ENCODE measurements around the gene AK1.
A peak's percentile ranks its signal among the peaks of the same experiment; 100 is the strongest.

The AK1 gene

DNA sequence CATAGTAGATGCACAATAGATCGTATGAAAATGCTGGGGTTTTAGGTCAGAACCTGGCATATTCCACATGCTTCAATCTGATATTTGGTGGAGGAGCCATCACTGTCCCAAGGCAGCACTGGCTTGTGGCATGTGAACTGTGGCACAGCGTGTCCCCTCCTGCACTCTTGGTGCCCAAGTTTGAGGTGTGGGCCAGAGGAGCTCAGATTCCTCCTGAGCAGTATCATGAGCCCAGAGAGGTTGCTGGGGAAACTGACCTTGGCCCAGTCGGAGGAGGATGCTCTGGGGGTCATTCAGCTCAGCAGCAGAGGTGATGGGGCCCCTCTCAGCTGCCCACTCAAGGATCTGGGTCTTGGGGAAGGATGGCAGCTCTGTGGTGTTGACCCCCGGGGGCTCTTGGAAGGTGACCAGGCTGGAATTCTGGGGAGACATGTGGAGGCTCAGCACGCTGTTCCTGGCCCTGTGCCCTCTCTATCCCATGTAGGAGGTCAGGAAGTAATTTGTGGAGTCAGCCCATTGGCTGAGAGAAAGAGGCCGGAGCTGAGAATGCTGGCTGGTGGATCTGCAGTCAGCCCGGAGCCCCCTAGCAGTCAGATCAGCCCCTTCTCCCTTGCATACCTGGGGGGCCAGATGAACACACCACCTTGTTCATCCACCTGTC is 51.1 kb downstream of the AK1 start:
- H3K36me3 ChIP-seq, result no peaks in the 10 kb centered on the region
- H3K9me3 ChIP-seq, result no peaks in the 10 kb centered on the region
- TF ChIP-seq, protein P1, sequence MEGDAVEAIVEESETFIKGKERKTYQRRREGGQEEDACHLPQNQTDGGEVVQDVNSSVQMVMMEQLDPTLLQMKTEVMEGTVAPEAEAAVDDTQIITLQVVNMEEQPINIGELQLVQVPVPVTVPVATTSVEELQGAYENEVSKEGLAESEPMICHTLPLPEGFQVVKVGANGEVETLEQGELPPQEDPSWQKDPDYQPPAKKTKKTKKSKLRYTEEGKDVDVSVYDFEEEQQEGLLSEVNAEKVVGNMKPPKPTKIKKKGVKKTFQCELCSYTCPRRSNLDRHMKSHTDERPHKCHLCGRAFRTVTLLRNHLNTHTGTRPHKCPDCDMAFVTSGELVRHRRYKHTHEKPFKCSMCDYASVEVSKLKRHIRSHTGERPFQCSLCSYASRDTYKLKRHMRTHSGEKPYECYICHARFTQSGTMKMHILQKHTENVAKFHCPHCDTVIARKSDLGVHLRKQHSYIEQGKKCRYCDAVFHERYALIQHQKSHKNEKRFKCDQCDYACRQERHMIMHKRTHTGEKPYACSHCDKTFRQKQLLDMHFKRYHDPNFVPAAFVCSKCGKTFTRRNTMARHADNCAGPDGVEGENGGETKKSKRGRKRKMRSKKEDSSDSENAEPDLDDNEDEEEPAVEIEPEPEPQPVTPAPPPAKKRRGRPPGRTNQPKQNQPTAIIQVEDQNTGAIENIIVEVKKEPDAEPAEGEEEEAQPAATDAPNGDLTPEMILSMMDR (IDR thresholded peaks at IDR 0.05; ENCODE audit: low read depth, low read length), result no peak
- H3K4me3 ChIP-seq (ENCODE audit: low read depth, low read length), result no peak overlapping the region
- no peaks in the 10 kb centered on the region for H3K27me3 ChIP-seq
- H3K4me1 ChIP-seq, result peaks cover 3% of the 10 kb centered on the region; the same call in 1 of the 2 replicates
- no peak for DNase-seq

DNA sequence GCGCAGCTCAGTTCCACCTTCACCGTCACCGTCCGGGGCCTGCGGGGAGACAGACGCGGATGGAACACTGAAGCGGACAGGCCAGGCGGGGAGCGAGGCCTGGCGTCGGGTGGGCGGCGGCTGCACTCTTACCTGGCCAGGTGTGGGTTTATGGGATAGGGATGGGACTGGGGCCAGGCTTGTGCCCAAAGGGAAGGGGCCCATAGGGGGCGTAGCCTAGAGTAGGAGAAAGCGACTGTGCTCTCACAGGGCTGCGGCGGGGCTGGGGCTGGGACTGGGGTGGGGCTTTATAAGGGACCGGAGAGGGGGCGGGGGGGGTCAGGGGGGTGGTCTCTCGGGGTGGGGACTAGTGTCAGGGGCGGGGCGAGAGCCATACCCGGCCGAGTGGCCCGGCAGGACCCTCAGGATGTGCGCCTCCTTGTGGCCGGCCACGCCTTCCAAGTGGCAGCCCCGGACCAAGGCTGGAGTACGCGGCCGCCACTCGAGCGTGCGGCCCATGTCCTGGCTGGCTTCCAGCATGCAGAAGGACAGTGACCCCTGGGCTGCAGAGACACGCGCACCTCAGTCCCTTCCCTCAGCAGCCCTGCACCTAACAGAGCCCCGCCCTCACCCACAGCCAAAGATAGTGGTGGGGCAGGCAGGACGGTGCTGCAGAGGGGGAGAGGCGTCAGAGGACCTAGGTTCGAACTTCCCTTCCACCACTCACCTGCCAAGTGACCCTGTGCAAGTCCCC is 52.0 kb downstream of the AK1 start:
- TF ChIP-seq, protein P1 (IDR thresholded peaks at IDR 0.05; ENCODE audit: low read depth, low read length), result peak; percentile 51
- H3K4me1 ChIP-seq, result peaks cover 3% of the 10 kb centered on the region; the same call in 1 of the 2 replicates
- peak; percentile 74 for DNase-seq
- no peaks in the 10 kb centered on the region for H3K27me3 ChIP-seq
- H3K9me3 ChIP-seq, result no peaks in the 10 kb centered on the region
- no peaks in the 10 kb centered on the region for H3K36me3 ChIP-seq
- no peak overlapping the region for H3K4me3 ChIP-seq (ENCODE audit: low read depth, low read length)

DNA sequence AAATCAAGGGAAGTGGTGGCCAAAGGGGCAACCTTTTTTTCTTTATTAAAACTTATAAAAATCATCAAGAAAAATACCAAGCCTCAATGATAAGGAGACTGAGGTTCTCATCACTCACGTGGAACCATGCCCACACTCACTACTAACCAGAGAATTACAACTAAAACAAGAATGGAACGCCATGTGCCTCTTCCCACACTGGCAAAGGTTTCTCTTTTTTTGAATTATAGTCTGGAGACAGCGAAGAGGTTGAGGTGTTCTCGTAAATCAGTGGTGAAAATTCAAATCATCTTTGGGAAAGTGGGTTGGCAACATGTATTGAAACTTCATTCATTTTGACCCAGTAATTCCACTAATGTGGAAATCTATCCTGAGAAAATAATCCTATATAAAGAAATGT is 55.4 kb downstream of the AK1 start:
- H3K4me3 ChIP-seq (ENCODE audit: low read depth, low read length), result no peak overlapping the region
- H3K36me3 ChIP-seq, result no peaks in the 10 kb centered on the region
- TF ChIP-seq, protein P1 (IDR thresholded peaks at IDR 0.05; ENCODE audit: low read depth, low read length), result no peak

DNA sequence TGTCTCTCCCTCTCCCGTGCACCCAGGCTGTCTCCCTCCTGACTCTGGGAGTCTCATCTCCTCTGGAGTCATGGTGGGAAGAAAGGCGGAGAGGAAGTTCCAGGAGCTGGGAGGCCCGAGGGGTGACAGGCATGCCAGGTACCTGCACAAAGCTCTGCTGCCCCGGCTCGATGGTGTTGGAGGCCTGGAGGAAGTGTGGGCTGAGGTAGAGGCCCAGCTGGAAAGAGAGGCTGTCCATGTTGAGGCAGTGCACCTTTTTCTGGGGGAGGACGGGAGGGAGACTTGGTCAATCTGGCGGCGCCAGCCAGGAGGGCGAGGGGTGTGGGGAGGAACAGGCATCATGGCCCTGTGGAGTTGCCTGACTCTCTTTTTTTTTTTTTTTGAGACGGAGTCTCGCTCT is 58.9 kb downstream of the AK1 start:
- no peak for DNase-seq
- peaks cover 7% of the 10 kb centered on the region for H3K36me3 ChIP-seq
- TF ChIP-seq, protein P1 (IDR thresholded peaks at IDR 0.05; ENCODE audit: low read depth, low read length), result no peak

More for the DNA sequence above, 55.4 kb downstream of the AK1 start:
- no peak for DNase-seq
- Histone ChIP-seq H3K27me3 (no peaks in the 10 kb centered on the region), H3K4me1 (peaks cover 6% of the 10 kb centered on the region; the same call in 1 of the 2 replicates), H3K9me3 (no peaks in the 10 kb centered on the region)

DNA sequence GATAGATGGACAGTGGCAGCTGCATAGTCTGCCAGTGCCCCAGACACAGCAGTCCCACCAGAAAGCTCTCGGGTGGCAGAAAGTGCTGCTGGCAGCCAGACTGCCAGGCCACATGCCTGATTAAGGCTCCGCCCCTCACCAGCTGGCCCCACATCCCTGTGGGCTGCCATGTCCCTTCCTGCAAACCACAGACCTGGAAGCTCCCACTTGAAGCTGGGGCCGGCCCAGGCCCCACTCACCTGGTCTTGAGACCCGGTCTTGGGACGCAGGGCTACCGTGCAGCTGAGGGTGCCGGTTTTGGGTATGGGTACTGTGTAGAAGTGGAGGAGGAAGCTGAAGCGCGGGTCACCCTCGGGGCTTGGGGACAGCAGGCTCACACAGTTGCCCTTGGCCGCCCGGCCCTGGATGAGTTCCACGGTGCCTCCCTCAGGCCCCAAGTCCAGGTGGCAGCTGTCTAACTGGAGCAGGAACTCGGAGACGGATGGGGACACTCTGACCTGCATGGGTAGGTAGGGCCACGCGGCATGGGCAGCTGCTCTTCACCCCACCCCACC is 59.5 kb downstream of the AK1 start:
- H3K9me3 ChIP-seq, result no peaks in the 10 kb centered on the region
- TF ChIP-seq, protein P1 (IDR thresholded peaks at IDR 0.05; ENCODE audit: low read depth, low read length), result no peak
- H3K36me3 ChIP-seq, result peaks cover 13% of the 10 kb centered on the region
- H3K4me3 ChIP-seq (ENCODE audit: low read depth, low read length), result no peak overlapping the region
- no peaks in the 10 kb centered on the region for H3K27me3 ChIP-seq
- peaks cover 3% of the 10 kb centered on the region; the same call in 1 of the 2 replicates for H3K4me1 ChIP-seq
- peak; percentile 61 for DNase-seq

More for the DNA sequence above, 58.9 kb downstream of the AK1 start:
- H3K4me3 ChIP-seq (ENCODE audit: low read depth, low read length), result no peak overlapping the region
- H3K4me1 ChIP-seq, result peaks cover 3% of the 10 kb centered on the region; the same call in 1 of the 2 replicates
- H3K27me3 ChIP-seq, result no peaks in the 10 kb centered on the region
- H3K9me3 ChIP-seq, result no peaks in the 10 kb centered on the region
